Measurements from ENCODE around the gene ATAT1.

ATAT1 gene

DNA sequence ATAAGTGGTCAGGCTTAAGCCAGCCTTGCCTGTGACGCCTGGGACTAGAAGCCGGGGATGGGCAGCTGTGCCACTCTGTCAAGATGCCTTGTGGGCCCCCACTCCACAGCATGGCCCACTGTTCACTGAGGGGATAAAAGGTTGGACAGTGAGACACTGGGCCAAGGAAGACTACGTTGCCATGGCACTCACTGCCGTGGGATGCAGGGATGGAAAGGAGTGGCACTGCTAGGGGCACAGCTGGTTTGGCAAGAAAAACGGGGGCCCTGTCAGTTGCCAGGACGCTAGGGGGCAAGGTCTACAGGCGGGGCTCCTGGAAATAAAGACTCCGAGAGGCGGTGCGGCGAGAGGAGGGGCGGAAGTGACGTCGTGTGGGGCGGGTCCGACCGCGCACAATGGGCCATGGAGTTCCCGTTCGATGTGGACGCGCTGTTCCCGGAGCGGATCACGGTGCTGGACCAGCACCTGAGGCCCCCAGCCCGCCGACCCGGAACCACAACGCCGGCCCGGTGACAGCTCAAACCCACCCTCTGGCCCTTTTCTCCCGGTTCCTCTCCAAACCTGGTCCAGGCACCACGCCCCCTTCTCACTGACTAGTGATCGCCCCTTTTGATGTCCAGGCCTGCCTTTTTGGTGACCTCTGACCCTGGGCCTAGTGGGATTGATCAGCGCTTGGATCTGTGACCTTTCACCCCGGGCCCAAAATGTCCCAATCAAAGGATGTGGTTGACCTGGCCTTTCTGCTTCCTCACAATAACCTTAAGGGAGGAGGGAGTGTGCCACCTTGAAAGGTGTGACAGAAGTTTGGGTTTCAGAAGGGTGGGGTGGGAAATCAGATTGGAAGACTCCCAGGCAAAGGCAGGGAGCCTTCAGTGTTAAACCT lies at the start of gene ATAT1:
Gene ATAT1 (plus strand): TSS at position 391 of the 883 bp plus-strand sequence.
- ATAC-seq, result peak; percentile 98
- TF ChIP-seq, protein P1, sequence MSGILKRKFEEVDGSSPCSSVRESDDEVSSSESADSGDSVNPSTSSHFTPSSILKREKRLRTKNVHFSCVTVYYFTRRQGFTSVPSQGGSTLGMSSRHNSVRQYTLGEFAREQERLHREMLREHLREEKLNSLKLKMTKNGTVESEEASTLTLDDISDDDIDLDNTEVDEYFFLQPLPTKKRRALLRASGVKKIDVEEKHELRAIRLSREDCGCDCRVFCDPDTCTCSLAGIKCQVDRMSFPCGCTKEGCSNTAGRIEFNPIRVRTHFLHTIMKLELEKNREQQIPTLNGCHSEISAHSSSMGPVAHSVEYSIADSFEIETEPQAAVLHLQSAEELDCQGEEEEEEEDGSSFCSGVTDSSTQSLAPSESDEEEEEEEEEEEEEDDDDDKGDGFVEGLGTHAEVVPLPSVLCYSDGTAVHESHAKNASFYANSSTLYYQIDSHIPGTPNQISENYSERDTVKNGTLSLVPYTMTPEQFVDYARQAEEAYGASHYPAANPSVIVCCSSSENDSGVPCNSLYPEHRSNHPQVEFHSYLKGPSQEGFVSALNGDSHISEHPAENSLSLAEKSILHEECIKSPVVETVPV (CRISPR knock-in tag; IDR thresholded peaks at IDR 0.05), result no peak
- TF ChIP-seq GLIS3 (CRISPR knock-in tag; IDR thresholded peaks at IDR 0.05) (no peak; the same call in 1 of the 2 replicates), ZFP30 (CRISPR knock-in tag; IDR thresholded peaks at IDR 0.05) (no peak), ZFP3 (CRISPR knock-in tag; IDR thresholded peaks at IDR 0.05) (no peak), TCF4 (CRISPR knock-in tag; IDR thresholded peaks at IDR 0.05; ENCODE audit: borderline replicate concordance) (no peak), BACH2 (CRISPR knock-in tag; IDR thresholded peaks at IDR 0.05; ENCODE audit: borderline replicate concordance) (no peak), ZNF565 (CRISPR knock-in tag; conservative IDR thresholded peaks at IDR 0.05; ENCODE audit: low read depth) (no peak), ARNTL (CRISPR knock-in tag; IDR thresholded peaks at IDR 0.05; ENCODE audit: borderline replicate concordance, low read depth) (no peak), ZC3H10 (CRISPR knock-in tag; IDR thresholded peaks at IDR 0.05) (no peak), ESRRG (CRISPR knock-in tag; IDR thresholded peaks at IDR 0.05) (no peak), PPARA (CRISPR knock-in tag; IDR thresholded peaks at IDR 0.05; ENCODE audit: borderline replicate concordance) (no peak), ISL1 (CRISPR knock-in tag; IDR thresholded peaks at IDR 0.05) (no peak), ZNF70 (CRISPR knock-in tag; IDR thresholded peaks at IDR 0.05) (no peak), CSDC2 (CRISPR knock-in tag; IDR thresholded peaks at IDR 0.05) (no peak)
- TF ChIP-seq, protein P2, sequence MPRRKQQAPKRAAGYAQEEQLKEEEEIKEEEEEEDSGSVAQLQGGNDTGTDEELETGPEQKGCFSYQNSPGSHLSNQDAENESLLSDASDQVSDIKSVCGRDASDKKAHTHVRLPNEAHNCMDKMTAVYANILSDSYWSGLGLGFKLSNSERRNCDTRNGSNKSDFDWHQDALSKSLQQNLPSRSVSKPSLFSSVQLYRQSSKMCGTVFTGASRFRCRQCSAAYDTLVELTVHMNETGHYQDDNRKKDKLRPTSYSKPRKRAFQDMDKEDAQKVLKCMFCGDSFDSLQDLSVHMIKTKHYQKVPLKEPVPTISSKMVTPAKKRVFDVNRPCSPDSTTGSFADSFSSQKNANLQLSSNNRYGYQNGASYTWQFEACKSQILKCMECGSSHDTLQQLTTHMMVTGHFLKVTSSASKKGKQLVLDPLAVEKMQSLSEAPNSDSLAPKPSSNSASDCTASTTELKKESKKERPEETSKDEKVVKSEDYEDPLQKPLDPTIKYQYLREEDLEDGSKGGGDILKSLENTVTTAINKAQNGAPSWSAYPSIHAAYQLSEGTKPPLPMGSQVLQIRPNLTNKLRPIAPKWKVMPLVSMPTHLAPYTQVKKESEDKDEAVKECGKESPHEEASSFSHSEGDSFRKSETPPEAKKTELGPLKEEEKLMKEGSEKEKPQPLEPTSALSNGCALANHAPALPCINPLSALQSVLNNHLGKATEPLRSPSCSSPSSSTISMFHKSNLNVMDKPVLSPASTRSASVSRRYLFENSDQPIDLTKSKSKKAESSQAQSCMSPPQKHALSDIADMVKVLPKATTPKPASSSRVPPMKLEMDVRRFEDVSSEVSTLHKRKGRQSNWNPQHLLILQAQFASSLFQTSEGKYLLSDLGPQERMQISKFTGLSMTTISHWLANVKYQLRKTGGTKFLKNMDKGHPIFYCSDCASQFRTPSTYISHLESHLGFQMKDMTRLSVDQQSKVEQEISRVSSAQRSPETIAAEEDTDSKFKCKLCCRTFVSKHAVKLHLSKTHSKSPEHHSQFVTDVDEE (CRISPR knock-in tag; IDR thresholded peaks at IDR 0.05), result no peak
- TF ChIP-seq, protein P3, sequence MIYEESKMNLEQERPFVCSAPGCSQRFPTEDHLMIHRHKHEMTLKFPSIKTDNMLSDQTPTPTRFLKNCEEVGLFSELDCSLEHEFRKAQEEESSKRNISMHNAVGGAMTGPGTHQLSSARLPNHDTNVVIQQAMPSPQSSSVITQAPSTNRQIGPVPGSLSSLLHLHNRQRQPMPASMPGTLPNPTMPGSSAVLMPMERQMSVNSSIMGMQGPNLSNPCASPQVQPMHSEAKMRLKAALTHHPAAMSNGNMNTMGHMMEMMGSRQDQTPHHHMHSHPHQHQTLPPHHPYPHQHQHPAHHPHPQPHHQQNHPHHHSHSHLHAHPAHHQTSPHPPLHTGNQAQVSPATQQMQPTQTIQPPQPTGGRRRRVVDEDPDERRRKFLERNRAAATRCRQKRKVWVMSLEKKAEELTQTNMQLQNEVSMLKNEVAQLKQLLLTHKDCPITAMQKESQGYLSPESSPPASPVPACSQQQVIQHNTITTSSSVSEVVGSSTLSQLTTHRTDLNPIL (CRISPR knock-in tag; IDR thresholded peaks at IDR 0.05; ENCODE audit: low read depth), result no peak
- TF ChIP-seq, protein P4, sequence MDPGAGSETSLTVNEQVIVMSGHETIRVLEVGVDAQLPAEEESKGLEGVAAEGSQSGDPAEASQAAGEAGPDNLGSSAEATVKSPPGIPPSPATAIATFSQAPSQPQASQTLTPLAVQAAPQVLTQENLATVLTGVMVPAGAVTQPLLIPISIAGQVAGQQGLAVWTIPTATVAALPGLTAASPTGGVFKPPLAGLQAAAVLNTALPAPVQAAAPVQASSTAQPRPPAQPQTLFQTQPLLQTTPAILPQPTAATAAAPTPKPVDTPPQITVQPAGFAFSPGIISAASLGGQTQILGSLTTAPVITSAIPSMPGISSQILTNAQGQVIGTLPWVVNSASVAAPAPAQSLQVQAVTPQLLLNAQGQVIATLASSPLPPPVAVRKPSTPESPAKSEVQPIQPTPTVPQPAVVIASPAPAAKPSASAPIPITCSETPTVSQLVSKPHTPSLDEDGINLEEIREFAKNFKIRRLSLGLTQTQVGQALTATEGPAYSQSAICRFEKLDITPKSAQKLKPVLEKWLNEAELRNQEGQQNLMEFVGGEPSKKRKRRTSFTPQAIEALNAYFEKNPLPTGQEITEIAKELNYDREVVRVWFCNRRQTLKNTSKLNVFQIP (CRISPR knock-in tag; IDR thresholded peaks at IDR 0.05; ENCODE audit: borderline replicate concordance, low read depth), result no peak

DNA sequence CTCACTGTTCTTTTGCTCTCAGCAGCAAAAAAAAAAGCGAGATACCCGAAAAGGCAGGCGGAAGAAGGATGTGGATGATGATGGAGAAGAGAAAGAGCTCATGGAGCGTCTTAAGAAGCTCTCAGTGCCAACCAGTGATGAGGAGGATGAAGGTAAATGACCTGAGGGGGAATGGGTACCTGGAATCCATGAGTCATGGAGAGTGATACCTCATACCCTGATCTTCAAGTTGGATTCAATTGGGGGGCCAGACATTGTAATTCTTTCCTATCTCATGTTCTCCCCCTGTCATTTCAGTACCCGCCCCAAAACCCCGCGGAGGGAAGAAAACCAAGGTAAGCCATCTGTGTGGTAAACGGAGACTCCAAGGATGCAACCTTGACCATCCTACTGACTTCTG lies 48.6 kb upstream of the ATAT1 start:
- ATAC-seq, result no peak
- no peak for TF ChIP-seq ZFP3 (CRISPR knock-in tag; IDR thresholded peaks at IDR 0.05)
- no peak for TF ChIP-seq ZNF8 (CRISPR knock-in tag; IDR thresholded peaks at IDR 0.05)
- TF ChIP-seq ISL1 (CRISPR knock-in tag; IDR thresholded peaks at IDR 0.05), result no peak
- TF ChIP-seq RARB (CRISPR knock-in tag; IDR thresholded peaks at IDR 0.05), result no peak
- TF ChIP-seq CSDC2 (CRISPR knock-in tag; IDR thresholded peaks at IDR 0.05), result no peak
- no peak for TF ChIP-seq ZC3H10 (CRISPR knock-in tag; IDR thresholded peaks at IDR 0.05)
- no peak for TF ChIP-seq TOX (CRISPR knock-in tag; IDR thresholded peaks at IDR 0.05; ENCODE audit: borderline replicate concordance)
- TF ChIP-seq, protein P1 (CRISPR knock-in tag; IDR thresholded peaks at IDR 0.05), result no peak
- no peak for TF ChIP-seq TCF4 (CRISPR knock-in tag; IDR thresholded peaks at IDR 0.05; ENCODE audit: borderline replicate concordance)
- TF ChIP-seq, protein P5, sequence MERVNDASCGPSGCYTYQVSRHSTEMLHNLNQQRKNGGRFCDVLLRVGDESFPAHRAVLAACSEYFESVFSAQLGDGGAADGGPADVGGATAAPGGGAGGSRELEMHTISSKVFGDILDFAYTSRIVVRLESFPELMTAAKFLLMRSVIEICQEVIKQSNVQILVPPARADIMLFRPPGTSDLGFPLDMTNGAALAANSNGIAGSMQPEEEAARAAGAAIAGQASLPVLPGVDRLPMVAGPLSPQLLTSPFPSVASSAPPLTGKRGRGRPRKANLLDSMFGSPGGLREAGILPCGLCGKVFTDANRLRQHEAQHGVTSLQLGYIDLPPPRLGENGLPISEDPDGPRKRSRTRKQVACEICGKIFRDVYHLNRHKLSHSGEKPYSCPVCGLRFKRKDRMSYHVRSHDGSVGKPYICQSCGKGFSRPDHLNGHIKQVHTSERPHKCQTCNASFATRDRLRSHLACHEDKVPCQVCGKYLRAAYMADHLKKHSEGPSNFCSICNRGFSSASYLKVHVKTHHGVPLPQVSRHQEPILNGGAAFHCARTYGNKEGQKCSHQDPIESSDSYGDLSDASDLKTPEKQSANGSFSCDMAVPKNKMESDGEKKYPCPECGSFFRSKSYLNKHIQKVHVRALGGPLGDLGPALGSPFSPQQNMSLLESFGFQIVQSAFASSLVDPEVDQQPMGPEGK (CRISPR knock-in tag; IDR thresholded peaks at IDR 0.05; ENCODE audit: borderline replicate concordance), result no peak
- no peak for TF ChIP-seq ZFP30 (CRISPR knock-in tag; IDR thresholded peaks at IDR 0.05)
